HG03439 (cell line): ENCODE results near the gene PDZD7.

Source experiments
- ATAC-seq: cut with Tn5 transposase; IDR thresholded peaks from one replicate; pipeline ENCODE4 v1.9.1; 2021; ENCODE audit warnings: mild to moderate bottlenecking, moderate library complexity; ENCODE audit not compliant: unreplicated experiment

PDZD7 gene

GRCh38 chr10:101020427-101021075 lies 10.4 kb downstream of the PDZD7 start:
- ATAC-seq = no peak

DNA sequence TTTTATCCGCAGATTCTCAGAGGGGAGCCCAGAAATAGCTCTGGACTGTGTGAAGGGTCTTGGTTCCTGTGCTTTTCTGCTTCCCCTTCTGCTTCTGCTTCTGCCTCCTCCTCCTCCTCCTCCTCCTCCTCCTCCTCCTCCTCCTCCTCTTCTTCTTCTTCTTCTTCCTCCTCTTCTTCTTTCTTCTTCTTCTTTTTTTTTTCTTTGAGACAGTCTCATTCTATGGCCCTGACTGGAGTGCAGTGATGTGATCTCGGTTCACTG lies 11.6 kb downstream of the PDZD7 start:
- ATAC-seq = no peak

DNA sequence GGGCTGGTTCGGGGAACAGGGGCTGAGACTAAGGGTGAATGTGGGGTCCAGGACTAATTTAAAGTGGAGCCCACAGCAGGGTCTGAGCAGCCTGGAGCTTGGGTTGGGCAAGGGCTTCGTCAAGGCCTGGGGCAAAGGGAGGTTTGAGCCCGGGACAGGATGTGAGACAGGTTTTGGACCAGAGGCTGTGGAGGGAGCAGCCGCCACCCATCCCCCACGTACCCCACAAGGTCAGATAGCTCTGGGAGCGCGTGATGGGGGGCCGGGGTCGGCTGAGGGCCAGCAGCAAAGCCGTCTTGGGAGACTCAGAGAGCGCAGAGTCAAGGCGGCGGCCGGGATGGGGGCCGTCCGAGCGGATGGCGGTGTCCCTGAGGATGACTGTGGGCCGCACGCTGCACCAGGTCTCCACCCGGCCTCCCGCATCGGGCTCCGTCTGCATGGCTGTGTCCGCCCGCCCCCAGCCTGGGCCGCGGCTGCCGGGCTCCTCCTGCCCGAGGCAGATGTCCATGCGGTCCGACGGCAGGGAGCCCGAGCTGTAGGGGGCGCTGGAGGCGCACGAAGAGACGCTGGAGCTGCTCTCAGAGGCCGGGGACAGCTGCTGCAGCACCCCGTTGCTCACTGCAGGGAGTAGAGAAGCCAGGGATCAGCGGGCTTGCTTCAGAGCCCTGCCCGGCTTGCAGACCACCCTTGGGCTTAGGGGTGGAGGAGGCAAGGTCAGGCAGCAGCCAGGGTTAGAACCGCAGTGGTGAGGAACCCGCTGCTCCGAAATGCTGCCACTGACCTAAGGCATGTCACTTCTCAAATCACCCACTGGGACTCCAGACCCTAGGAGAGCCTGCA lies 12.1 kb downstream of the PDZD7 start:
- no peak for ATAC-seq

- no peak for ATAC-seq
Observed at GRCh38 chr10:101018118-101018599, 12.8 kb downstream of the PDZD7 start.

GRCh38 chr10:101016814-101017213 lies 14.1 kb downstream of the PDZD7 start:
- no peak for ATAC-seq

DNA sequence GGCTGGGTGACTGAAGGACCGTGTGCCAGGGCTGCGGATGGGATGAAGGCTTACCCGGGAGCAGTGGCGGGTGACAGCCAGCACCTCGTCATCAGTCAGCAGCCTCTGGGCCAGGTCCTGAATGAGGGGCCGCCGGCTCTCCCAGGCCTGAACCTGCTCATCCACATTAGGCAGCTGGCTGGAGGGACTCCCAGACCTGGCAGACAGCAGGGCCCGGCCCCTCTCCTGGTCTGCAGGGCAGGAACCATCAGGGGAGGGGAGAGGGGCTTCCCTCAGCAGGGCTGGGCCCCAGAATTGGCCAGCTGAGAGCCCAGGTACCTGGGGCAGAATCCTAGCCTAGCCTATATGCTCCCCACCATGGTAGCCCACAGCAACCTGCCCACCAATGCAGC lies 15.4 kb downstream of the PDZD7 start:
- no peak for ATAC-seq

GRCh38 chr10:101014966-101015581 lies 15.9 kb downstream of the PDZD7 start:
- no peak for ATAC-seq

DNA sequence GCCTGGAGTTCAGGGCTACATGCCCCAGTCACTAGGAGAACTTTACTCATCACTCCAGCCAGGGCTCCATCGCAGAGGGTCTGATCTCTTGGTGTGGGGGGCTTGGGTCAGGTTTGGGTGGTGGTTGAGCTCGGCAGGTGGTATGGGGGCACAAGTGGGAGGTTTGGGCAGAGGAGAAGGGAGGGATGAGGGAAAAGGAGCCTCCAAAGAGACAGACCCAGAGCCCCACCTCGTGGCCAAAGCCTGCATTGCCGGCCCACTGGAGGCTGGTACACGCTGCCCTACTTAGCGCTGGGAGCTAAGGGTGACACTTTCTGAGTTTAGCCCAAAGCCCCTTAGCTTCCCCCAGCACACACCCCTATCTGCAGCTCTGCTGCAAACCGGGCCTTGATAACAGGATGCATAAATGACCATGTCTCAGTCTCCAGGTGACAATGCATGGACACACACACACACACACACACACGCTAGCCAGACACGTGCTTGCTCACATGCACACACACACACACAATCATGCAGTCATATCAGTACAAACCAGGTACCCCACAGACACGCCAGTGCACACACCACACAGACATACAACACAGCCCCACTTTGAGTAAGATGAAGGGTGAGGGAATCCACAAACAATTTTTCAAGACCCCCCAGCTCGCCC lies 16.6 kb downstream of the PDZD7 start:
- no peak for ATAC-seq

- ATAC-seq = no peak
Observed at GRCh38 chr10:101013365-101013825, 17.5 kb downstream of the PDZD7 start.

DNA sequence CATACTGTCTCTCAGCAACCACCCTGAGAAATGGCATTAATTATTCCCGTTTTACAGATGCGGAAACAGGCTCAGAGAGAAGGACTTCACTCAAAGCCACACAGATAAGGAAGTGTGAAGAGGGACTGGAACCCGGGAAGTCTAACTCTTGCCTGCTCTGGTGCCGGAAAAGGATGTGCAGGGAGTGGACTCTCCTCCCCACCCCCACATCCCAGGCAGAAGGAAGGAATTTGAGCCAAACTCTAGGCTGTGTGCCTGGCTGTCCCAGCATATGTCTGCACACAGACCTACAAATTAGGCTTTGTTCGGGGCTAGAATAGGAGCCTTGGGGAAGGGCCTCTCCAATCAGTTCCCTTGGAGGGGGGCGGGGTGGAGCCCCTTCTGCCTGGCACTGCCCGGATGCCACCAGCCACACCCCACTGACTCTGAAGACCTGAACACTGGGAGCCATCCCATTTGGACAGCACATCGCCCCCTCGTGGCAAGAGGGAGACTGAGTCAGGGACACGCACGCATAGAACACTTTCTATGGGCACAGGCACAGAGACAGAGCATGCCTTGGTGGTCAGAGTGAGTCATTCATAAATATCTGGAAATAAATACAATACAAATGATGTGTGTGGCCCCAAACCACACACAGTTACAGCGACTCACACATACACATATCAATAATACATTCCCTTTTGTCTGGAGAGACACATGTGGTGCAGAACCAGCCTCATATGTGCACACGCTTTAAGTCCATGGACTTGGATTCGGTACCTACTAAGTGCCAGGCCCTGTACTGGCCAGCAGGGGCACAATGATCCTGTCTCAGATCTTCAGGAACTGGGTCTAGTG lies 18.2 kb downstream of the PDZD7 start:
- peak; percentile 77 for ATAC-seq

DNA sequence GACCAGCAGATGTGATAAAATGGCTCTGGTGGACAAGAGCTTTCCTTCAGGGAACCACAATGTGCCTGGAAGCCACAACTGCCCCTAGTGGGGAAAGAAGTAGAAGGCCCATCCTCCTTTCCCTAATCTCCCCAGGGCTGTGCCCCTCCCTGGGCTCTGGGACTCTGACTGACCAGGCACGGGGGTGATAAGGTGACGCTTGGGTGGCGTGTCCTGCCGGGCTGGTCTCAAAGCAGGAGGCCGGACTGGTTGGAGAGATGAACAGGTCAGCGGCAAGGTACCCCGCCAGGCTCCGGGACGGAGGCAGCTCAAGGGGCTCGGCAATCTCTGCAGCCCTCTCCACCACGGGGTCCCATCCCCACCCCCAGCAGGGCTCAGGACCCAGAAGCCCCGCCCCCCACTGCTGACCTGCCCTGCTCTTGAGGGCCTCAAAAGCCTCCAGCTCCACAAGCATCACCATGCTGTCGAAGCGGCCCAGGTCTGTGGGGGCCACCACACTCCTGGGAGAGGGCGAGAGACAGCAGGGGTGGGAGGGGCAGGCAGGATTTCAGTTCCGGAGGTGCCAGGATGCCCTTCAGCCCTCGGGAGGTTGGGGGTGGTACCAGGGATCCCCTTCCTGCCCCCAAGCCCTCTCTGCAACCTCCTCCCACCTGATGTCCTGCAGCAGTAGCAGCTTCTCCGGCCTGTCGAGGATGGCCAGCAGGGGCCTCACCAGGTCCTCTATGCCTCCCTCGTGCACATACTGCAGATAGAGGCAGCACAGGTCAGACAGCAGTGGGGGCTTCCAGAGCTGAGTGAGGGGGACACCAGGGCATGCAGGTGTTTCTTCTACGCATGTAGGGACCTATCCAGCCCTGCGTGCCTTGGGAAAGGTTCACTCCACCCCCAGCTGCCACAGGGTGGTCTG lies 19.2 kb downstream of the PDZD7 start:
- ATAC-seq = no peak

DNA sequence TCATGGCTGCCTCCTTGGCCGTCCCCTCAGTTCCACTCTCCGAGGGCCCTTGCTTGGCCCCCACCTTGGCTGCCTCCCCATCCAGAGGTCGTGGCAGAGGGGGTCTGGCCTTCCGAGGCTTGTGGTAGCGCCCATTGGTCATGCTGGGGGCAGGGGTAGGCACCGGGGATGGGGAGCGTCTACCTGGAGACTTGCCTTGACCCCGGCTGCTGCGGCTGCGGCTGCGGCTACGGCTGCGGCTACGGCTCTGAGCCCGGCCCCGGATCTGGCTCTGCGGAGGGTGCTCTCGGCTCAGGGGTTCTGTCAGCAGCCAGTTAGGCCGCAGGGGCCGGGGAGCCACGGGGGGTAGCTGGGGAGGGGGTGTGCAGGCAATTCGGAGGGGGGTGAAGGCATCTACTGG lies 20.6 kb downstream of the PDZD7 start:
- no peak for ATAC-seq

GRCh38 chr10:101008823-101009423 lies 22.0 kb downstream of the PDZD7 start:
- no peak for ATAC-seq

- no peak for ATAC-seq
Observed at GRCh38 chr10:101007915-101008822, 22.8 kb downstream of the PDZD7 start.

DNA sequence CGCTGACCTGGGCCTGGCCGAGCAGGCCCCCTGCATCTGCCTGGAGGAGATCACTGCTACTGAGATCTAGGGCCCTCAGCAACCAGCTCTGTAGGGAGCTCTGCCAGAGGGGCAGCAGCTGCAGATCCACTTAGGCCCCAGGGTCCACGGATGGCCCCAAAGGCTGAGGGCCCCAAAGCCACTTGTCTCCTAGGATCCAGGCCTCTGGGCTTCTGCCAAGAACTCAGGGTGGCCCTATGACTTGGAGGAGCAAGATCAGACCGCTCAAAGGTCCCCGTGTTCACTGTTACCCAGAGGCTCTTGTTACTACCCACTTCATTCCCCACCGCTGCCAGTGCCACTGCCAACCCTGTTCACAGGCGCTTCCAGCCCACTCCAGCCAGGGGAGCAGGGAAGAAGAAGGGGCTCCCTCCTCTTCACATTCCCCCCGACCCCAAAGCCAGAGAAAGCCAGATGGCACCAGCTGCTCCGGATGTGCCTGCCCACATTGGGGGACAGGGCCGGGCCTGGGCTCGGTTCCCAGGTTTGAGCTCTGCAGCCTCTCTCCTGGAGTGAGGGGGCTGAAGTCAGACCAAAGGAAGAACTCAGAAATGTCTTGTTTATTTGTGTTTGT lies 23.7 kb downstream of the PDZD7 start:
- ATAC-seq = no peak

DNA sequence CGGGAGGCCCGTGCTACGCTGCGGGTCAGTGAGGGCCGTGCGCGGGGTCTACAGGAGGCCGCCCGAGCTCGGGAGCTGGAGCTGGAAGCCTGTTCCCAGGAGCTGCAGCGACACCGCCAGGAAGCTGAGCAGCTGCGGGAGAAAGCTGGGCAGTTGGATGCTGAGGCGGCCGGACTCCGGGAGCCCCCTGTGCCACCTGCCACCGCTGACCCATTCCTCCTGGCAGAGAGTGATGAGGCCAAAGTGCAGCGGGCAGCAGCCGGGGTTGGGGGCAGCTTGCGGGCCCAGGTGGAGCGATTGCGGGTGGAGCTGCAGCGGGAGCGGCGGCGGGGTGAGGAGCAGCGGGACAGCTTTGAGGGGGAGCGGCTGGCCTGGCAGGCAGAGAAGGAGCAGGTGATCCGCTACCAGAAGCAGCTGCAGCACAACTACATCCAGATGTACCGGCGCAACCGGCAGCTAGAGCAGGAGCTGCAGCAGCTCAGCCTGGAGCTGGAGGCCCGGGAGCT lies 24.3 kb downstream of the PDZD7 start:
- ATAC-seq = no peak

- ATAC-seq = no peak
Observed at GRCh38 chr10:101005869-101006567, 24.9 kb downstream of the PDZD7 start.
